GM12875 (cell line): Measurements from ENCODE around the gene OPN1MW2.
"Not testable (repeated sequence)": the region's sequence is repeated elsewhere in the genome, so short reads cannot be mapped to it uniquely, and the experiment has no call there.

Experiments
- H3K4me3 ChIP-seq: one replicate; pipeline ENCODE4 v1.5.1; 2011; ENCODE audit warnings: low read depth, low read length, control low read depth

The OPN1MW2 gene

DNA sequence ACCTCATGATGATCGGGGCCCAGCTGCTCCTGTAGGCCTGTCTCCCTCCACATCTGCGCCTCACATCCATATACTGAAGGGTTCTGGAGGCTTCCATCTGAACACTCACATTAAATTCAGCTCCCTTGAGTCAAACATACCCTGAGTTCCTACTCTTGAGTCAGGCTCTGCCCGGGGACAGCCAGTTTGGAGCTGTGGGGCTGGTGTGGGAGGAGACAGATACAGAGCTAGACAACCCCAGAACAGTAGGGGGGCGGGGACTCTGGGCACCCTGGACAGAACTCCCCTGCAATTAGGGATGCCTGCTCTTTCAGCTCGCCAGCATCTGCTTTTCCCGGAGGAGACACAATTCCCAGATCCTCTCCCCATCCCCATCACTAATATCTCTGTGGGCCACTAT, 43.5 kb downstream of the OPN1MW2 start:
- H3K4me3 ChIP-seq: not testable (repeated sequence)

- not testable (repeated sequence) for H3K4me3 ChIP-seq
Measured at GRCh38 chrX:154269245-154269644, 49.7 kb downstream of the OPN1MW2 start.
